Ishikawa (cell line): ENCODE measurements around the gene PKNOX1.

Experiments used
- CEBPB ChIP-seq: IDR thresholded peaks from 2 replicates; pipeline ENCODE4 v1.6.1; 2012
- CREB1 ChIP-seq: IDR thresholded peaks from 2 replicates; pipeline ENCODE4 v1.6.1; 2012; ENCODE audit warnings: low read depth
- EGR1 ChIP-seq: IDR thresholded peaks from 2 replicates; pipeline ENCODE4 v1.6.1; 2012
- EP300 ChIP-seq: IDR thresholded peaks from 2 replicates; pipeline ENCODE4 v1.6.1; 2012; ENCODE audit warnings: borderline replicate concordance
- FOXM1 ChIP-seq: IDR thresholded peaks from 2 replicates; pipeline ENCODE4 v1.6.1; 2012; ENCODE audit warnings: low read depth, borderline replicate concordance
- MAX ChIP-seq: IDR thresholded peaks from 2 replicates; pipeline ENCODE4 v1.6.1; 2012
- NFIC ChIP-seq: IDR thresholded peaks from 2 replicates; pipeline ENCODE4 v1.6.1; 2012
- RAD21 ChIP-seq: IDR thresholded peaks from 2 replicates; pipeline ENCODE4 v1.6.1; 2012; ENCODE audit warnings: low read depth
- REST ChIP-seq: IDR thresholded peaks from 2 replicates; pipeline ENCODE4 v1.6.1; 2012; ENCODE audit warnings: low read depth, mild to moderate bottlenecking
- TAF1 ChIP-seq: IDR thresholded peaks from 2 replicates; pipeline ENCODE4 v1.6.1; 2012; ENCODE audit warnings: low read depth, mild to moderate bottlenecking
- TCF12 ChIP-seq: IDR thresholded peaks from 2 replicates; pipeline ENCODE4 v1.6.1; 2012; ENCODE audit warnings: low read depth
- TEAD4 ChIP-seq: IDR thresholded peaks from 2 replicates; pipeline ENCODE4 v1.6.1; 2012
- USF1 ChIP-seq: IDR thresholded peaks from 2 replicates; pipeline ENCODE4 v1.6.1; 2012
- YY1 ChIP-seq: IDR thresholded peaks from 2 replicates; pipeline ENCODE4 v1.6.1; 2012; ENCODE audit warnings: low read depth
- ZBTB7A ChIP-seq: IDR thresholded peaks from 2 replicates; pipeline ENCODE4 v1.6.1; 2012; ENCODE audit warnings: low read depth

The PKNOX1 gene

GRCh38 chr21:42931560-42932235 is 42.7 kb upstream of the PKNOX1 start:
- no peak for TF ChIP-seq CREB1
- TF ChIP-seq MAX = no peak
- TF ChIP-seq EGR1 = no peak
- no peak for TF ChIP-seq TCF12
- no peak for TF ChIP-seq YY1
- no peak for TF ChIP-seq EP300
- no peak for TF ChIP-seq CEBPB
- TF ChIP-seq RAD21 = no peak
- TF ChIP-seq TEAD4 = no peak
- no peak for TF ChIP-seq TAF1
- no peak for TF ChIP-seq ZBTB7A
- no peak for TF ChIP-seq REST
- no peak for TF ChIP-seq FOXM1
- TF ChIP-seq USF1 = no peak
- no peak for TF ChIP-seq NFIC

- TF ChIP-seq FOXM1 (no peak), USF1 (no peak), TEAD4 (no peak), RAD21 (no peak), TAF1 (no peak), YY1 (no peak), MAX (no peak), CEBPB (no peak)
These were observed 36.3 kb upstream of the PKNOX1 start for GRCh38 chr21:42937960-42938605.

GRCh38 chr21:42939582-42940413 is 34.6 kb upstream of the PKNOX1 start:
- TF ChIP-seq NFIC (peak; percentile 65), EGR1 (no peak), TEAD4 (peak; percentile 46), REST (no peak), FOXM1 (no peak), ZBTB7A (no peak), CEBPB (peak; percentile 85), TAF1 (no peak), YY1 (no peak), RAD21 (no peak), MAX (no peak), TCF12 (no peak)

GRCh38 chr21:42941696-42942085 is 32.7 kb upstream of the PKNOX1 start:
- TF ChIP-seq CEBPB (peak; percentile 39; the same call in 1 of the 2 replicates), TAF1 (no peak), REST (no peak)
